Erythroblast (primary cell): ENCODE measurements around the gene PSMA5.

Source experiments
- GATA1 ChIP-seq: IDR thresholded peaks from 2 replicates; pipeline ENCODE4 v1.6.1; 2011; ENCODE audit warnings: low read depth, mild to moderate bottlenecking, control low read depth, low read length, moderate library complexity
- POLR2A ChIP-seq: IDR thresholded peaks from 2 replicates; pipeline ENCODE4 v1.6.1; 2011; ENCODE audit warnings: mild to moderate bottlenecking, low read length

DNA sequence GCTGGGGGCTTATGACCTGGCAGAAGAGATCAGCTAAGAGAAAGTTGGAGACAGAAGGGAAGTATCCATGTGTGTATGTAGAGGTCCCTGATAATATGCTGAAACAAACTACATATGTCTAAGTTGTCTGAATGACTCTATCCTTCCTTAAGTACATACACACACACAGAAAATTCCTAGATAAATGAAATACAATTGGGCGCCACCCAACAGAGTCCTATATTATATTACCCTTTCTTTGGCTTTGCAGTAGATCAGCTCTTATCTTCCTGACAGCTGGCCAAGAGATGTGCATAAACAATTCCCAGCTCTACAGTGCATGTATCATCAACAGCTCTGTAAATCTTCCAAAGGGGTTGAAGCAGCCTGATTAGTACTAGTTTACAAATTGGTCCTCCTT lies 68.6 kb downstream of the PSMA5 start:
- TF ChIP-seq POLR2A (no peak), GATA1 (no peak)
